Skeletal muscle satellite cell (primary cell): ENCODE measurements around the gene PPP1R3G. TPM values are rescaled to one million over a fixed set of nuclear protein-coding genes. Genes with fewer than 3 reads are reported as not detected.

Source experiments
- H3K27me3 ChIP-seq: 2 replicates; pipeline ENCODE4 v1.7.0; 2013; ENCODE audit warnings: low read length; ENCODE audit not compliant: control insufficient read depth, insufficient read depth
- H3K36me3 ChIP-seq: 2 replicates; pipeline ENCODE4 v1.7.0; 2013; ENCODE audit warnings: mild to moderate bottlenecking, control low read depth, low read length; ENCODE audit not compliant: insufficient read depth
- H3K4me1 ChIP-seq: 2 replicates; pipeline ENCODE4 v1.7.0; 2013; ENCODE audit warnings: low read length; ENCODE audit not compliant: control insufficient read depth, insufficient read depth
- H3K4me2 ChIP-seq: 2 replicates; pipeline ENCODE4 v1.7.0; 2013; ENCODE audit warnings: mild to moderate bottlenecking, low read length
- H3K4me3 ChIP-seq: 2 replicates; pipeline ENCODE4 v1.7.0; 2013; ENCODE audit warnings: low read length
- H3K9ac ChIP-seq: 2 replicates; pipeline ENCODE4 v1.7.0; 2013; ENCODE audit warnings: mild to moderate bottlenecking, low read depth, low read length, moderate library complexity
- H3K9me3 ChIP-seq: replicated peaks from 2 replicates; pipeline ENCODE4 v1.7.0; 2013; ENCODE audit warnings: mild to moderate bottlenecking, control low read depth, low read length
- total RNA-seq: library from RNA; depleted of rRNA; stranded (reverse); fragments of >200 nt; gene quantifications from 2 replicates; pipeline ENCODE4 v1.2.3, GENCODE V29; 2012; rRNA removed

PPP1R3G gene
- 0.76 and 1.3 TPM in 2 replicates for total RNA-seq

DNA sequence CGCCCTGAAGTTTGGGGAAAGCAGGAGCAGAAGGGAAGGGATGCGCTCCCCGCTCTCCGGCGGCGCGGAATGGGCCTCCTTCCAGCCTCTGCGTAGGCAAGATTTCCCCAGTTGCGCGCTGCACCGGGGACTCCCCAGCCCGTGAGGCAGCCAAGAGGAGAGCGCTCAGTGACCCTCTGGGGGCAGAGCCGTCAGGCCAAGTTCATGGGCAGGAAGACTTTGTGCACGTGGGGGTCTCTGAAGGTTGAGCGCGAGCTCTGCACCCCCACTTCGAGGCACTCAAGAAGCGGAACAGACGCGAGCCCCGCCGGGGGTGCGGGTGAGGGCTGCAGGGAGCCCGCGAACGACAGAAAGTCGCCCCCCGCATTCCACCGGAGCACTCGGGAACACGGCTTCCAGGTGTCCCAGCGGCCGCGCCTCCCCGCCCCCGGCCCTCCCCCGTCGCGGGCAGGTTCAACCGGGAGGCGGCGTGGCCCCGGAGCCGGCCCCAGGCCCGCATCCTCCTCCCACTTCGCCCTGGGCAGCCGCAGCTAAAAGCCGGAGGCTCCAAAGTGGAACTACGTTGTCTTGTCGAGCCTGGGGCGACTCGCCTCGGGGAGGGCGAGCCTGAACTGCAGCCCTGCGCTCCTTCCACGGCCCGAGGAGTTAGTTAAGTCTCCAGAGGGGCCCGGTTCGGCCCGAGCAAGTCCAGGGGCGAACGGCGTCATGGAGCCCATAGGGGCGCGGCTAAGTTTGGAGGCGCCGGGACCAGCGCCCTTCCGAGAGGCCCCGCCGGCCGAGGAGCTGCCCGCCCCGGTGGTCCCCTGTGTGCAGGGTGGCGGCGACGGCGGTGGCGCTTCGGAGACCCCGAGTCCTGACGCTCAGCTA lies at the start of gene PPP1R3G:
TSS of gene PPP1R3G (plus strand) at position 561 of the 867 bp plus-strand sequence. CDS start at position 706, 145 bp downstream.
- H3K36me3 ChIP-seq: no peaks in the 10 kb centered on the region
- H3K4me2 ChIP-seq: peak within 1 kb of the TSS; percentile 95
- H3K4me3 ChIP-seq: peak within 1 kb of the TSS; percentile 79
- peaks cover 20% of the 10 kb centered on the region for H3K27me3 ChIP-seq
- H3K9ac ChIP-seq: peak within 1 kb of the TSS; percentile 76
- H3K4me1 ChIP-seq: peaks cover 34% of the 10 kb centered on the region
- H3K9me3 ChIP-seq: no peaks in the 10 kb centered on the region

DNA sequence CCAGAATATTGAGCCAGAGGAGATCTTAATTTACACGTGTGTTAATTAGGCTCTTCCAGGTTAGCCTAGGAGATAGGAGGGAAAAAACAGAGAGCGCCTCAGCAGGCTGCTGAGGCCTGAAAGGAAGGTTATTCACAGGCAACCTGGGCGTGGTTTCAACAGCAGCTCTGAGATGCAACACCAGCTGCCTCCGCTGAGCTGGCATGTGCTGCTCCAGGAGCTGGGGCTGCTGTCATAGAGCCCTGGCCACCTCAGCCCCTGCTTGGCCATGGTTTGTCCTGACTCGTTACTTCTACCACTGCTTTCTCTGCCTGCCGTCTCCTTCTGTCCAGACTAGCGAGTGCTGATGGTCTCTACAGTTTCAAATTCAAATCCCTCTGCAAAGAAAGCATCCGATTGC lies 48.9 kb upstream of the PPP1R3G start:
- H3K9ac ChIP-seq: no peak overlapping the region
- no peak overlapping the region for H3K4me3 ChIP-seq
- H3K9me3 ChIP-seq: no peaks in the 10 kb centered on the region
- no peaks in the 10 kb centered on the region for H3K27me3 ChIP-seq
- H3K36me3 ChIP-seq: no peaks in the 10 kb centered on the region
- no peak overlapping the region for H3K4me2 ChIP-seq
- H3K4me1 ChIP-seq: peaks cover 2% of the 10 kb centered on the region

GRCh38 chr6:5041955-5042354 lies 43.2 kb upstream of the PPP1R3G start:
- H3K9me3 ChIP-seq: no peaks in the 10 kb centered on the region
- no peak overlapping the region for H3K4me3 ChIP-seq
- H3K4me1 ChIP-seq: no peaks in the 10 kb centered on the region
- H3K27me3 ChIP-seq: no peaks in the 10 kb centered on the region
- no peak overlapping the region for H3K9ac ChIP-seq
- no peaks in the 10 kb centered on the region for H3K36me3 ChIP-seq
- no peak overlapping the region for H3K4me2 ChIP-seq

GRCh38 chr6:5042436-5042835 lies 42.7 kb upstream of the PPP1R3G start:
- no peaks in the 10 kb centered on the region for H3K27me3 ChIP-seq

GRCh38 chr6:5044866-5045265 lies 40.3 kb upstream of the PPP1R3G start:
- H3K27me3 ChIP-seq: no peaks in the 10 kb centered on the region
- H3K9ac ChIP-seq: no peak overlapping the region
- no peak overlapping the region for H3K4me3 ChIP-seq
- no peaks in the 10 kb centered on the region for H3K4me1 ChIP-seq
- H3K9me3 ChIP-seq: no peaks in the 10 kb centered on the region
- no peaks in the 10 kb centered on the region for H3K36me3 ChIP-seq
- no peak overlapping the region for H3K4me2 ChIP-seq

More at GRCh38 chr6:5042436-5042835, 42.7 kb upstream of the PPP1R3G start:
- no peak overlapping the region for H3K4me3 ChIP-seq
- no peak overlapping the region for H3K4me2 ChIP-seq
- H3K9me3 ChIP-seq: no peaks in the 10 kb centered on the region
- no peak overlapping the region for H3K9ac ChIP-seq
- H3K4me1 ChIP-seq: no peaks in the 10 kb centered on the region
- H3K36me3 ChIP-seq: no peaks in the 10 kb centered on the region

DNA sequence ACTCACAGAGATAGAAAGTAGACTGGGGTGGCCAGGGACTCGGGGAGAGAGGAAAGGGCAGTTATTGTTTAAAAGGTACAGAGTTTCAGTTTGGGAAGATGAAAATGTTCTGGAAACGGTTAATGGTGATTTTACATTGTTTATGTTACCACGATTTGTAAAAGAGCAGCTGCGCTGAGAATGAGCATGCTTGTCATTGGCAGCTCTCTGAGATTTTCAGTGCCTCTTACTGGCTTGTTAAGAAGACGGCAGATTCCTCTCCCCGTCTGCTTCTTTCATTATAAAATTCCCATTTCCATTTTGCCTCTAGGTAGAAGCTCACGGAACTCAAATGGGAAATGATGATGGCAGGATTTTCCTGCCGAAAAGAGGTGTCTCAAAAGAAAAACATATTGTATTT lies 39.7 kb upstream of the PPP1R3G start:
- Histone ChIP-seq H3K9me3 (no peaks in the 10 kb centered on the region), H3K36me3 (no peaks in the 10 kb centered on the region), H3K27me3 (no peaks in the 10 kb centered on the region), H3K9ac (no peak overlapping the region), H3K4me1 (no peaks in the 10 kb centered on the region), H3K4me2 (peak overlapping the region; percentile 33), H3K4me3 (no peak overlapping the region)

- Histone ChIP-seq H3K4me1 (no peaks in the 10 kb centered on the region), H3K9ac (no peak overlapping the region), H3K4me2 (no peak overlapping the region), H3K9me3 (peaks cover 6% of the 10 kb centered on the region), H3K4me3 (no peak overlapping the region), H3K27me3 (no peaks in the 10 kb centered on the region), H3K36me3 (no peaks in the 10 kb centered on the region)
Measured at GRCh38 chr6:5046430-5046829, 38.7 kb upstream of the PPP1R3G start.

- Histone ChIP-seq H3K27me3 (no peaks in the 10 kb centered on the region), H3K4me3 (no peak overlapping the region), H3K9me3 (peaks cover 6% of the 10 kb centered on the region), H3K9ac (no peak overlapping the region), H3K4me2 (no peak overlapping the region), H3K4me1 (peaks cover 4% of the 10 kb centered on the region), H3K36me3 (no peaks in the 10 kb centered on the region)
Measured at GRCh38 chr6:5050009-5050408, 35.1 kb upstream of the PPP1R3G start.

GRCh38 chr6:5051394-5051793 lies 33.7 kb upstream of the PPP1R3G start:
- Histone ChIP-seq H3K27me3 (no peaks in the 10 kb centered on the region), H3K9me3 (peaks cover 6% of the 10 kb centered on the region), H3K4me2 (no peak overlapping the region), H3K9ac (no peak overlapping the region), H3K4me1 (peaks cover 4% of the 10 kb centered on the region), H3K36me3 (no peaks in the 10 kb centered on the region), H3K4me3 (no peak overlapping the region)

GRCh38 chr6:5053038-5053437 lies 32.1 kb upstream of the PPP1R3G start:
- H3K36me3 ChIP-seq: no peaks in the 10 kb centered on the region
- H3K4me3 ChIP-seq: no peak overlapping the region
- no peak overlapping the region for H3K9ac ChIP-seq
- no peak overlapping the region for H3K4me2 ChIP-seq
- H3K4me1 ChIP-seq: peaks cover 4% of the 10 kb centered on the region
- H3K9me3 ChIP-seq: peaks cover 6% of the 10 kb centered on the region
- H3K27me3 ChIP-seq: no peaks in the 10 kb centered on the region

DNA sequence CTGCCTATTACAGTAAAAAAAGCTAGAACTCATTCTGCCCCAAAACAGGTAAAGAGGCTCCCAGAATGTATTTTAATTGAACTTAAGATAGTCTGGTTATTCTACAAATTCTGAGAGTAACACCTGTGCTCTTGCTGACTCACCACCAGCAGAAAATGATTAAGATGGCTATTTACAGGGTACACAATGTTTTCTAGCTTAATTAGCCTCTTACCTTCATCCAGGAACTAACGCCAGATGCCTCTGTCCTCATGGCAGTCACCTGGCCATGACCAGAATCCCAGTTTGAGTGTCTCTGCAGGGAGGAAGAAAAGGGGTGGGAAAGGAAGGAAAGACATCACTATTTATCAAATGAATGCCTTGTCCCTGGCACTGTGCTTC lies 31.3 kb upstream of the PPP1R3G start:
- no peak overlapping the region for H3K9ac ChIP-seq
- H3K9me3 ChIP-seq: peaks cover 6% of the 10 kb centered on the region
- no peak overlapping the region for H3K4me3 ChIP-seq
- H3K36me3 ChIP-seq: no peaks in the 10 kb centered on the region
- peaks cover 4% of the 10 kb centered on the region for H3K4me1 ChIP-seq
- no peaks in the 10 kb centered on the region for H3K27me3 ChIP-seq
- H3K4me2 ChIP-seq: no peak overlapping the region
